ENCODE data around the gene MRTFA. TPM values are rescaled to one million over a fixed set of nuclear protein-coding genes. Genes with fewer than 3 reads are reported as not detected.

Gene MRTFA
- total RNA-seq, 1 experiment from 2014 or later, result 28.0 TPM

DNA sequence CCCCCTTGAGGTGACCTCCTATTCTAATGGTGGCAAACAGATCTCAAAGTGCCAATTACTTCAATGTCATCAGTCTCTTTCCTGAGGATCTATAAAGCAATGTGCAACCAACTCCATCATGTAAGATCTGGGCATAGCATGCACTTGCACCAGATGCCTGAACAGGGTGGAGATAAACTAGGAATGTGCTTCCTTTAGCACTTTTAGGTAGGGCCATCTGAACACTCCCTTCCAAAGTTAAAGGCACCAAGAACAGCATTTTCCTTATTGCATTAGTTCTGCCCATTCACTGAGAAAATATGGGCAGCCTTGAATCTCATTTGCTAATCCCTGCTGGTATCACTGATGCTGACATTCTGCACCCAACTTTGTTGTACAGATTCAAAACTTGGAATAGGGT is 154.1 kb downstream of the MRTFA start:
- no peaks in the 10 kb centered on the region; the same call in 1 of the 2 replicates for H3K79me2 ChIP-seq (ENCODE audit: insufficient read depth, low read length)
- 0 out of 2 replicates have a peak, but pooled peaks cover 2% of the 10 kb centered on the region for H3K9me2 ChIP-seq (ENCODE audit: insufficient read depth)
- no peaks in the 10 kb centered on the region for H3K36me3 ChIP-seq (ENCODE audit: control insufficient read depth in 1 of 2, insufficient read depth in 2 of 2, low read length in 2 of 2)
- no peak overlapping the region for H3K4me3 ChIP-seq (replicated peaks in 1 of 2; ENCODE audit: low read depth in 1 of 2, low read length in 2 of 2)
- ChIA-PET POLR2A (no interaction called here), CTCF (no interaction called here), RAD21 (ENCODE audit: low non-redundant PET in 1 of 2, low total read pairs in 2 of 2, uncharacterized antibody in 2 of 2, unreplicated experiment in 2 of 2) (no interaction called here)
- no TSS peak for BruUV-seq (replicated peaks)
- no peak overlapping the region for H3K9ac ChIP-seq (ENCODE audit: low read length)
- no peak overlapping the region for H3K27ac ChIP-seq (ENCODE audit: low read depth, low read length)
- H3K4me2 ChIP-seq (ENCODE audit: low read length), result no peak overlapping the region
- intact Hi-C loops (cut with micrococcal nuclease), result no loop called here
- no peak for TF ChIP-seq CBX3 (IDR thresholded peaks at IDR 0.05; ENCODE audit: low read depth)
- no peak for TF ChIP-seq POLR2A (IDR thresholded peaks at IDR 0.05; ENCODE audit: borderline replicate concordance, extremely low read depth, insufficient read depth, insufficient read length)
- TF ChIP-seq POLR2AphosphoS5 (IDR thresholded peaks at IDR 0.05; ENCODE audit: low read depth, low read length), result no peak
- TF ChIP-seq RAD21 (IDR thresholded peaks at IDR 0.05; ENCODE audit: low read depth), result no peak
- no peak for TF ChIP-seq YY1 (IDR thresholded peaks at IDR 0.05; ENCODE audit: extremely low read depth, insufficient replicate concordance, low read depth, low read length)
- no peak for TF ChIP-seq ELF1 (IDR thresholded peaks at IDR 0.05; ENCODE audit: borderline replicate concordance, low read depth)
- no peak for TF ChIP-seq EZH2phosphoT487 (IDR thresholded peaks at IDR 0.05; ENCODE audit: borderline replicate concordance)
- TF ChIP-seq, protein P1, sequence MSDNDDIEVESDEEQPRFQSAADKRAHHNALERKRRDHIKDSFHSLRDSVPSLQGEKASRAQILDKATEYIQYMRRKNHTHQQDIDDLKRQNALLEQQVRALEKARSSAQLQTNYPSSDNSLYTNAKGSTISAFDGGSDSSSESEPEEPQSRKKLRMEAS (IDR thresholded peaks at IDR 0.05), result no peak
- no peak for TF ChIP-seq SIN3A (IDR thresholded peaks at IDR 0.05; ENCODE audit: low read depth)
- TF ChIP-seq, protein P2, sequence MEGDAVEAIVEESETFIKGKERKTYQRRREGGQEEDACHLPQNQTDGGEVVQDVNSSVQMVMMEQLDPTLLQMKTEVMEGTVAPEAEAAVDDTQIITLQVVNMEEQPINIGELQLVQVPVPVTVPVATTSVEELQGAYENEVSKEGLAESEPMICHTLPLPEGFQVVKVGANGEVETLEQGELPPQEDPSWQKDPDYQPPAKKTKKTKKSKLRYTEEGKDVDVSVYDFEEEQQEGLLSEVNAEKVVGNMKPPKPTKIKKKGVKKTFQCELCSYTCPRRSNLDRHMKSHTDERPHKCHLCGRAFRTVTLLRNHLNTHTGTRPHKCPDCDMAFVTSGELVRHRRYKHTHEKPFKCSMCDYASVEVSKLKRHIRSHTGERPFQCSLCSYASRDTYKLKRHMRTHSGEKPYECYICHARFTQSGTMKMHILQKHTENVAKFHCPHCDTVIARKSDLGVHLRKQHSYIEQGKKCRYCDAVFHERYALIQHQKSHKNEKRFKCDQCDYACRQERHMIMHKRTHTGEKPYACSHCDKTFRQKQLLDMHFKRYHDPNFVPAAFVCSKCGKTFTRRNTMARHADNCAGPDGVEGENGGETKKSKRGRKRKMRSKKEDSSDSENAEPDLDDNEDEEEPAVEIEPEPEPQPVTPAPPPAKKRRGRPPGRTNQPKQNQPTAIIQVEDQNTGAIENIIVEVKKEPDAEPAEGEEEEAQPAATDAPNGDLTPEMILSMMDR (IDR thresholded peaks at IDR 0.05 in 2 of 3, conservative IDR thresholded peaks at IDR 0.05 in 1 of 3; ENCODE audit: borderline replicate concordance in 1 of 3, insufficient read depth in 1 of 3, low read depth in 2 of 3, low read length in 2 of 3), result no peak
- TF ChIP-seq, protein P3, sequence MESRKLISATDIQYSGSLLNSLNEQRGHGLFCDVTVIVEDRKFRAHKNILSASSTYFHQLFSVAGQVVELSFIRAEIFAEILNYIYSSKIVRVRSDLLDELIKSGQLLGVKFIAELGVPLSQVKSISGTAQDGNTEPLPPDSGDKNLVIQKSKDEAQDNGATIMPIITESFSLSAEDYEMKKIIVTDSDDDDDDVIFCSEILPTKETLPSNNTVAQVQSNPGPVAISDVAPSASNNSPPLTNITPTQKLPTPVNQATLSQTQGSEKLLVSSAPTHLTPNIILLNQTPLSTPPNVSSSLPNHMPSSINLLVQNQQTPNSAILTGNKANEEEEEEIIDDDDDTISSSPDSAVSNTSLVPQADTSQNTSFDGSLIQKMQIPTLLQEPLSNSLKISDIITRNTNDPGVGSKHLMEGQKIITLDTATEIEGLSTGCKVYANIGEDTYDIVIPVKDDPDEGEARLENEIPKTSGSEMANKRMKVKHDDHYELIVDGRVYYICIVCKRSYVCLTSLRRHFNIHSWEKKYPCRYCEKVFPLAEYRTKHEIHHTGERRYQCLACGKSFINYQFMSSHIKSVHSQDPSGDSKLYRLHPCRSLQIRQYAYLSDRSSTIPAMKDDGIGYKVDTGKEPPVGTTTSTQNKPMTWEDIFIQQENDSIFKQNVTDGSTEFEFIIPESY (IDR thresholded peaks at IDR 0.05; ENCODE audit: extremely low read depth, insufficient replicate concordance, low read length), result no peak
- no peak for TF ChIP-seq ZNF274 (IDR thresholded peaks at IDR 0.05; ENCODE audit: low read depth, low read length)
- TF ChIP-seq, protein P4, sequence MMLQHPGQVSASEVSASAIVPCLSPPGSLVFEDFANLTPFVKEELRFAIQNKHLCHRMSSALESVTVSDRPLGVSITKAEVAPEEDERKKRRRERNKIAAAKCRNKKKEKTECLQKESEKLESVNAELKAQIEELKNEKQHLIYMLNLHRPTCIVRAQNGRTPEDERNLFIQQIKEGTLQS (IDR thresholded peaks at IDR 0.05), result no peak
- TF ChIP-seq JUND (IDR thresholded peaks at IDR 0.05), result no peak
- no peak for TF ChIP-seq TCF7L2 (IDR thresholded peaks at IDR 0.05; ENCODE audit: borderline replicate concordance, extremely low read depth, insufficient read depth, insufficient read length)
- no peak for TF ChIP-seq EGR1 (IDR thresholded peaks at IDR 0.05; ENCODE audit: low read depth)
- TF ChIP-seq ZFX (IDR thresholded peaks at IDR 0.05), result no peak
- H3K9me3 ChIP-seq (ENCODE audit: control insufficient read depth in 1 of 2, insufficient read depth in 1 of 2, low read depth in 1 of 2, low read length in 2 of 2), result no peaks in the 10 kb centered on the region
- no peak for ATAC-seq
- H3K27me3 ChIP-seq (ENCODE audit: insufficient read depth, low read length), result no peaks in the 10 kb centered on the region
- no peaks in the 10 kb centered on the region; a peak in 1 of 4 replicates for H3K4me1 ChIP-seq (ENCODE audit: control insufficient read depth in 1 of 2, insufficient read depth in 2 of 2, low read length in 2 of 2)
- no peaks in the 10 kb centered on the region for H4K20me1 ChIP-seq (ENCODE audit: insufficient read depth)
- no peak overlapping the region for H2AFZ ChIP-seq (ENCODE audit: low read depth, low read length, poor library complexity, severe bottlenecking)
- no peak for DNase-seq (ENCODE audit: low read depth, low spot score)
